GM23338 (cell line): ENCODE results near the gene EMCN. TPM values are rescaled to one million over a fixed set of nuclear protein-coding genes. Genes with fewer than 3 reads are reported as not detected.

Source experiments
- ATAC-seq: fragments of 200-7000 bp; cut with Tn5 transposase; 3 replicates; pipeline ENCODE4 v1.9.1; 2020
- DNase-seq: peaks from one replicate; pipeline ENCODE4 v3.0.0-alpha.2; 2015; ENCODE audit warnings: low spot score
- H2AFZ ChIP-seq: fragments of 200-600 bp; sonication (generic); 2 replicates; pipeline ENCODE4 v1.8.0; 2016; ENCODE audit warnings: antibody characterized with exemption, mild to moderate bottlenecking, moderate library complexity
- H3F3A ChIP-seq: fragments of 200-600 bp; sonication (generic); replicated peaks from 2 replicates; pipeline ENCODE4 v1.8.0; 2017; ENCODE audit warnings: antibody characterized with exemption, mixed run types, low read depth
- H3K27ac ChIP-seq: fragments of 200-600 bp; sonication (generic); 2 replicates; pipeline ENCODE4 v1.6.1; 2016; ENCODE audit warnings: low read depth
- H3K27me3 ChIP-seq: fragments of 200-600 bp; sonication (generic); 2 replicates; pipeline ENCODE4 v1.8.0; 2016; ENCODE audit warnings: mild to moderate bottlenecking, mixed run types, moderate library complexity; ENCODE audit not compliant: insufficient read depth
- H3K36me3 ChIP-seq: fragments of 200-600 bp; sonication (generic); 2 replicates; pipeline ENCODE4 v1.8.0; 2016; ENCODE audit warnings: mild to moderate bottlenecking; ENCODE audit not compliant: insufficient read depth
- H3K4me1 ChIP-seq: fragments of 200-600 bp; sonication (generic); 2 replicates; pipeline ENCODE4 v1.8.0; 2016; ENCODE audit warnings: mild to moderate bottlenecking, moderate library complexity; ENCODE audit not compliant: insufficient read depth
- H3K4me2 ChIP-seq: fragments of 200-600 bp; sonication (generic); 2 replicates; pipeline ENCODE4 v1.7.1; 2017; ENCODE audit warnings: mixed run types
- H3K4me3 ChIP-seq: fragments of 200-600 bp; sonication (generic); 2 replicates; pipeline ENCODE4 v1.6.1; 2016; ENCODE audit warnings: mixed run types
- H3K79me2 ChIP-seq: fragments of 200-600 bp; sonication (generic); replicated peaks from 2 replicates; pipeline ENCODE4 v1.8.0; 2017; ENCODE audit warnings: mild to moderate bottlenecking; ENCODE audit not compliant: insufficient read depth
- H3K9me2 ChIP-seq: fragments of 200-600 bp; sonication (generic); 2 replicates; pipeline ENCODE4 v1.8.0; 2017; ENCODE audit not compliant: insufficient read depth
- H4K20me1 ChIP-seq: fragments of 200-600 bp; sonication (generic); replicated peaks from 2 replicates; pipeline ENCODE4 v1.8.0; 2017; ENCODE audit warnings: mild to moderate bottlenecking; ENCODE audit not compliant: insufficient read depth
- H3K27ac Mint-ChIP-seq: 2 replicates; pipeline ENCODE4 v1.8.0; 2020; ENCODE audit warnings: inconsistent platforms, mild to moderate bottlenecking, moderate library complexity, mixed read lengths
- H3K27me3 Mint-ChIP-seq: 3 replicates; pipeline ENCODE4 v1.8.0; 2022; ENCODE audit warnings: low read depth, mild to moderate bottlenecking, moderate library complexity, mixed read lengths, inconsistent platforms; ENCODE audit not compliant: insufficient read depth, poor library complexity
- H3K36me3 Mint-ChIP-seq: 3 replicates; pipeline ENCODE4 v1.8.0; 2021; ENCODE audit warnings: low read depth, mild to moderate bottlenecking, inconsistent platforms, moderate library complexity, mixed read lengths
- H3K4me1 Mint-ChIP-seq: 3 replicates; pipeline ENCODE4 v1.8.0; 2020; ENCODE audit warnings: mild to moderate bottlenecking, inconsistent platforms, mixed read lengths
- H3K4me3 Mint-ChIP-seq: 3 replicates; pipeline ENCODE4 v1.8.0; 2021; ENCODE audit warnings: moderate library complexity, mild to moderate bottlenecking, inconsistent platforms, mixed read lengths
- H3K9me3 Mint-ChIP-seq: 3 replicates; pipeline ENCODE4 v1.8.0; 2020; ENCODE audit warnings: moderate library complexity, mild to moderate bottlenecking, inconsistent platforms, mixed read lengths
- CREB1 ChIP-seq: fragments of 250-450 bp; sonication (Bioruptor Pico); IDR thresholded peaks from 2 replicates; pipeline ENCODE4 v1.5.0; 2020; ENCODE audit warnings: low read depth, mild to moderate bottlenecking, moderate library complexity
- CTCF ChIP-seq, 2 experiments: fragments of 200-600 bp in 1 of 2; sonication (generic) in 1 of 2; conservative IDR thresholded peaks; 2 replicates each; pipeline versions ENCODE4 v1.5.1 to v1.6.1; 2016 to 2017; ENCODE audit warnings: antibody characterized with exemption in 2 of 2, low read depth in 2 of 2, mild to moderate bottlenecking in 2 of 2, moderate library complexity in 1 of 2
- ETS1 ChIP-seq: IDR thresholded peaks from 2 replicates; pipeline ENCODE4 v1.6.1; 2016; ENCODE audit warnings: antibody characterized with exemption
- EZH2 ChIP-seq: fragments of 200-600 bp; sonication (generic); IDR thresholded peaks from one replicate; pipeline ENCODE4 v1.8.0; 2017; ENCODE audit warnings: antibody characterized with exemption, mild to moderate bottlenecking, low read depth; ENCODE audit not compliant: unreplicated experiment
- EZH2phosphoT487 ChIP-seq: fragments of 200-600 bp; sonication (generic); IDR thresholded peaks from one replicate; pipeline ENCODE4 v1.8.1; 2018; ENCODE audit warnings: antibody characterized with exemption; ENCODE audit not compliant: unreplicated experiment
- JUNB ChIP-seq: IDR thresholded peaks from one replicate; pipeline ENCODE4 v1.6.1; 2016; ENCODE audit warnings: antibody characterized with exemption; ENCODE audit not compliant: unreplicated experiment
- NANOG ChIP-seq: IDR thresholded peaks from 2 replicates; pipeline ENCODE4 v1.6.1; 2016; ENCODE audit warnings: antibody characterized with exemption, borderline replicate concordance
- POLR2AphosphoS5 ChIP-seq: IDR thresholded peaks from 2 replicates; pipeline ENCODE4 v1.6.1; 2016; ENCODE audit warnings: antibody characterized with exemption, low read depth
- REST ChIP-seq: IDR thresholded peaks from one replicate; pipeline ENCODE4 v1.6.1; 2018; ENCODE audit warnings: antibody characterized with exemption; ENCODE audit not compliant: unreplicated experiment
- STAT1 ChIP-seq: IDR thresholded peaks from one replicate; pipeline ENCODE4 v1.6.1; 2016; ENCODE audit warnings: antibody characterized with exemption; ENCODE audit not compliant: unreplicated experiment
- ZNF114 ChIP-seq: fragments of 250-450 bp; sonication (Bioruptor Pico); IDR thresholded peaks from 2 replicates; pipeline ENCODE4 v1.5.0; 2020; ENCODE audit warnings: mild to moderate bottlenecking, moderate library complexity
- ZNF331 ChIP-seq: fragments of 250-450 bp; sonication (Bioruptor Pico); IDR thresholded peaks from 2 replicates; pipeline ENCODE4 v1.5.0; 2020; ENCODE audit warnings: low read depth, mild to moderate bottlenecking, moderate library complexity
- ZNF462 ChIP-seq: fragments of 250-450 bp; sonication (Bioruptor Pico); IDR thresholded peaks from 2 replicates; pipeline ENCODE4 v1.5.0; 2020; ENCODE audit warnings: mild to moderate bottlenecking, moderate library complexity
- polyA plus RNA-seq: library from polyadenylated mRNA; unstranded; fragments of >200 nt; fragmentation: Nextera tagmentation; extraction: Ambion mirVana; gene quantifications from 2 replicates; pipeline ENCODE4 v1.2.1, GENCODE V29; 2016
- total RNA-seq: library from RNA; depleted of rRNA; stranded (reverse); fragments of >200 nt; shearing (Covaris generic); gene quantifications from 2 replicates; pipeline ENCODE4 v1.2.3, GENCODE V29; 2014

EMCN gene
- total and polyA plus RNA-seq, 2 experiments from 2014 or later: not detected

- Mint-ChIP-seq H3K36me3 (peaks cover 17% of the 10 kb centered on the region; the same call in 1 of the 3 replicates), H3K4me1 (peaks cover 8% of the 10 kb centered on the region; the same call in 2 of the 3 replicates), H3K9me3 (peaks cover 19% of the 10 kb centered on the region), H3K4me3 (no peak overlapping the region), H3K27ac (no peak overlapping the region), H3K27me3 (no peaks in the 10 kb centered on the region)
- H3K27ac ChIP-seq: no peak overlapping the region
- no peak for TF ChIP-seq ZNF114 (CRISPR knock-in tag)
- TF ChIP-seq REST: no peak
- no peak for TF ChIP-seq POLR2AphosphoS5
- TF ChIP-seq ZNF331 (CRISPR knock-in tag): no peak
- TF ChIP-seq CTCF (conservative IDR thresholded peaks at IDR 0.05; ENCODE audit: low read depth in 2 of 2): no peak
- no peak for TF ChIP-seq JUNB
- no peak for TF ChIP-seq ETS1
- no peak for TF ChIP-seq STAT1
- TF ChIP-seq NANOG: no peak
- TF ChIP-seq EZH2: no peak
- TF ChIP-seq ZNF462 (CRISPR knock-in tag): no peak
- TF ChIP-seq CREB1 (CRISPR knock-in tag): no peak
- TF ChIP-seq EZH2phosphoT487: no peak
- no peaks in the 10 kb centered on the region for H3F3A ChIP-seq
- no peaks in the 10 kb centered on the region for H4K20me1 ChIP-seq
- H3K4me2 ChIP-seq: no peak overlapping the region
- no peak for ATAC-seq
- no peak overlapping the region for H3K4me3 ChIP-seq
- H3K9me2 ChIP-seq: no peaks in the 10 kb centered on the region
- no peak overlapping the region for H2AFZ ChIP-seq
- H3K79me2 ChIP-seq: no peaks in the 10 kb centered on the region
- no peaks in the 10 kb centered on the region for H3K36me3 ChIP-seq
- DNase-seq: no peak
- no peaks in the 10 kb centered on the region for H3K27me3 ChIP-seq
- H3K4me1 ChIP-seq: no peaks in the 10 kb centered on the region
These were observed 156.5 kb downstream of the EMCN start for GRCh38 chr4:100361336-100361735.
